Motor neuron (in vitro differentiated cells): Measurements from ENCODE around the gene SIRT2. TPM values are rescaled to one million over a fixed set of nuclear protein-coding genes. Genes with fewer than 3 reads are reported as not detected.

Experiments
- ATAC-seq, 8 experiments: fragments of 200-7000 bp; cut with Tn5 transposase; replicated peaks in 6 of 8; 2 replicates each; pipeline ENCODE4 v1.8.0; 2021; ENCODE audit warnings: mild to moderate bottlenecking in 8 of 8, moderate library complexity in 8 of 8
- H3K27ac ChIP-seq, 2 donors: fragments of 250-450 bp; sonication (Bioruptor Pico); 2 replicates each; pipeline ENCODE4 v1.9.0; 2021; ENCODE audit warnings: antibody characterized with exemption in 2 of 2, mild to moderate bottlenecking in 2 of 2, moderate library complexity in 1 of 2
- H3K4me1 ChIP-seq, 2 donors: fragments of 250-450 bp; sonication (Bioruptor Pico); replicated peaks in 1 of 2; 2 replicates each; pipeline ENCODE4 v1.6.1; 2021; ENCODE audit warnings: antibody characterized with exemption in 2 of 2, mild to moderate bottlenecking in 2 of 2, moderate library complexity in 1 of 2
- H3K4me3 ChIP-seq, 5 donors: fragments of 250-450 bp; sonication (Bioruptor Pico); 2 replicates each; pipeline ENCODE4 v1.9.0; 2021; ENCODE audit warnings: antibody characterized with exemption in 5 of 5, mild to moderate bottlenecking in 5 of 5, moderate library complexity in 4 of 5
- whole genome bisulfite sequencing, 10 experiments: fragments of 450-650 bp; shearing (Covaris generic); methylation state at CpG; one replicate each; pipeline ENCODE4 v1.0.0; 2022; 5-methylcytosine and 5-hydroxymethylcytosine counted together
- in situ Hi-C, 9 experiments: fragments of 400-800 bp; cut with MboI; loops; one replicate each; pipeline ENCODE4 v1.15.0; 2021; ENCODE audit warnings: low sequenced_read_pairs in 9 of 9, low pct_unique_long_range_greater_than_20kb in 2 of 9; ENCODE audit not compliant: unreplicated experiment in 9 of 9
- total RNA-seq, 8 experiments: library from RNA; unstranded; fragments of 300-600 nt; gene quantifications; 2 replicates each; pipeline versions ENCODE4 v1.2.3 to v1.2.4, GENCODE V29; 2022

SIRT2 gene
- total RNA-seq, 8 experiments from 2014 or later = 22.8 to 66.0 (median 38.1) TPM

DNA sequence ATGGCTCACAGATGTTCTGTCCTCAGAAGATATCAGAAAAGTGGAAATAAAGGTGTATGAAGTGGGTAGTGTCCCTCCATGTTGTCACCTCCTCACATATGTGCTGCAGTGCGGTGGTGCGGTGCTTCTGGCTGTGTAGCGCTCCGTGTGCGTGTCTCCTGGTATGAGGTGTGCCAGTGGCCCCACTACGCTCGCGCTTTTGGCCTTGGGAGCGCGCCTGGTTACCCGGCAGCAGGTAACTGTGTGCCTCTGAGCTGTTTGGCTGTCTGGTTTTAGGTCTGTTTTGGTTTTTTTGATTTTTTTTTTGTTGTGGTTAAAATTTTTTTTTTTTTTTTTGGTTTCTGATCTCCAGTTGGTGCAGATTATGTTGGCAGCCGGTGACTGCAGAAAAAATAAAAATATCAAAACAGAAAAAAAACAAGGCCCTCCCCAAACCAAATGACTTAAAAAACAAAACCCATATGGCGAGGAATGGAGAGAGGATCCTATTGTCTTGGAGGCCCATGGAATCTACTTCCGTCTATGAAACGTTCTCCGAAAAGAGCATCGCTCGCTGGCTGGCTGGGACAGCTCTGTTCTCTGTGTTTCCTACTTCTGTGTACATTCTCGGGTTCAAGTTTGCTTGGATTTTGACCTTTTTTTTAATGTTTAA, 57.5 kb downstream of the SIRT2 start:
- in situ Hi-C loops = no loop called here
- H3K4me1 ChIP-seq = no peaks in the 10 kb centered on the region
- H3K27ac ChIP-seq = no peak overlapping the region
- no peak for ATAC-seq
- H3K4me3 ChIP-seq = no peak overlapping the region
- WGBS, 10 experiments = 87 to 100% (median 96%) methylated on average over 7 to 19 of the region's 19 CpGs

DNA sequence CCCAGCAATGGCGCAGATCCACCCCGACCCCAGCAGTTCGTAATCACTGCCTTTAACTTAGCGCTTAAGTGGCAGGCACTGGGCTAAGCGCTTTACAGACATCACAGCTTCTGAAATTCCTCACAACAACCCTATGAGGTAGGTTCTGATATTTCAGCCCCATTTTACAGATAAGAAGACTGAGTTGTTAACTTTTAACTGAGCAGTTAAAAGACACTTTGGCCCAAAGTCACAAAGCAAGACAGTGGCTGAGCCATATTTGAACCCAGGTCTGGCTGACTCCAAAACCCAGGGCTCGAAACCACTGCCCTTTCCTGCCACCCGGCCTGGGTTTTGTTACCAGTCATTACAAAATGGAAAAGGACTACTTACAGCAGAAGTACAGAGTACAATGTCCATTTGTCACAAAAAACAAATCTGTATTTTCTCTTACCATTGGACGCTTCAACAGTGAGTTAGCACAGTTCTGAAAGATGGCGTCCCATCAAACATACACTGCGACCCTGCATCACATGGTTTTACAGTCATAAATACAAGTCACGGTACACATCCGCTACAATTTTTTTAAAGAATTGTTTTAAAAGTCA, 58.1 kb downstream of the SIRT2 start:
- no peak for ATAC-seq
- Histone ChIP-seq H3K4me1 (no peaks in the 10 kb centered on the region), H3K4me3 (no peak overlapping the region), H3K27ac (no peak overlapping the region)
- WGBS, 10 experiments = 80 to 100% (median 96%) methylated on average over 2 to 11 of the region's 12 CpGs; no CpG with 5 or more reads in 2 of the 10 experiments
- in situ Hi-C loops = no loop called here

DNA sequence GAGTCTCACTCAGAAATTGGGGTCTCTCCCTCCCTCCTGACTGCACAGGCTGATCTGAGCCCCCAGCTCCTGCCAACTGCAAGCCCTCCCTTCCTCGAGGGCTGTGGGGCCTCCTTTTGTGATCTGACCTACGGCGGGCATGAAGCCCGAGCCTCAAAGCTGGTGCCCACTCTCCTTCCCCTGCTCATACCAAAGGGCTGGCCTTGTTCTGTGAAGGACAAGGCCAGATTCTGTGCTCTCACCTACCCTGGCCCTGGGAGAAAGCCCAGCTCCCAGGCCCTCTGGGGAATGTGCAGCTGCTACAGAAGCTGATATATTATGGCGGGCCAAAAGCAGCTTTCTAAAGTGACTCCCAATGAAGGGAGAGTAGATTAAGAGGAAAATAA, 58.8 kb downstream of the SIRT2 start:
- ATAC-seq = peak in 2 of 8 experiments; percentile 4 to 7

DNA sequence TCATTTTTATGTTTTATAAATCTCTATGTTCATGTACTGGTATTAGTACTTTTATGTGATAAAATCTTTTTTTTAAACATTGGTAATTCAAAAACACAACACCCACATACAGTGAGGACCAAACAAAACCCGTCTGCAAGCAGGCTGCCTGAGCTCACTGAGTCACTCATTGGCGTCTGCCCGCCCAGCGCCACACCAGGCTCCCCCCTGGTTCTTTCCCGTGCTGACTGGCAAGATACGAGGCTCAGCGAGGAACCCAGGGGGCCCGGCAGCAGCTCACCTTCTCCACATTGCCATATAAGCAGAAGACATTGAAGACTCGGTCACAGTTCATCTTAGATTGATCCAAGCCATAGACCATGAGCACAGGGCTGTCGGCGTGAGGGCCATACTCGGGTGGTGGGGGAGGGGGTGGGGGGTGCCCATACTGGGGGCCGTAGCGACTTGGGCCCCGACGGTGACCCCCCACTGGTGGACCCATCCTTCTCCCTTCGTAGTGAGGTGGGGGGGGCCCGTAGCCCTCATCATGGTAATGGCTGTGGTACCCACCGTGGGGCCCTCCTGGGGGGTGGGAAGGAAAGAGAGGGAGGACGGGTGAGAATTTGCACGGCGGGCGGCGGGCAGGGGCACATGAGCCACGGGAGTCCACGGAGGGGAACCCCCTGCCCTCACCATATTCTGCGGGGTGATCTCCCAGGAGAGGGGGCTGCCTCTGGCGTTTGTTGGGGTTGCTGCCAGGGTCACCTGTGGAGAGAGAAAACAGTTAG, 59.4 kb downstream of the SIRT2 start:
- 80% methylated on average over 1 of the region's 28 CpGs; no CpG with 5 or more reads in 9 of the 10 experiments for WGBS, 10 experiments
- no peak overlapping the region for H3K4me3 ChIP-seq
- in situ Hi-C loops = no loop called here
- H3K4me1 ChIP-seq = no peaks in the 10 kb centered on the region
- H3K27ac ChIP-seq = no peak overlapping the region
- ATAC-seq = peak in 3 of 8 experiments; percentile 9 to 16 (median 15)

More for the DNA sequence above, 58.8 kb downstream of the SIRT2 start:
- Histone ChIP-seq H3K4me1 (no peaks in the 10 kb centered on the region), H3K27ac (no peak overlapping the region), H3K4me3 (no peak overlapping the region)
- in situ Hi-C loops = no loop called here
- WGBS, 10 experiments = 100% methylated on average over 4 of the region's 5 CpGs; no CpG with 5 or more reads in 8 of the 10 experiments

GRCh38 chr19:38838986-38839761, 60.2 kb downstream of the SIRT2 start:
- no peak for ATAC-seq
- H3K27ac ChIP-seq = no peak overlapping the region

GRCh38 chr19:38838208-38838985, 61.0 kb downstream of the SIRT2 start:
- Histone ChIP-seq H3K27ac (no peak overlapping the region), H3K4me3 (no peak overlapping the region), H3K4me1 (no peaks in the 10 kb centered on the region)
- in situ Hi-C loops = no loop called here
- WGBS, 10 experiments = 80 to 100% (median 88%) methylated on average over 1 to 9 of the region's 19 CpGs; no CpG with 5 or more reads in 5 of the 10 experiments
- no peak for ATAC-seq

More at GRCh38 chr19:38838986-38839761, 60.2 kb downstream of the SIRT2 start:
- WGBS, 10 experiments = 83 to 100% (median 96%) methylated on average over 1 to 11 of the region's 12 CpGs
- Histone ChIP-seq H3K4me1 (no peaks in the 10 kb centered on the region), H3K4me3 (no peak overlapping the region)
- in situ Hi-C loops = no loop called here

- in situ Hi-C loops = no loop called here
- WGBS, 10 experiments = 93 to 100% (median 97%) methylated on average over 1 to 5 of the region's 7 CpGs; no CpG with 5 or more reads in 3 of the 10 experiments
- peak in 2 of 8 experiments; percentile 7 to 28 for ATAC-seq
- H3K27ac ChIP-seq = no peak overlapping the region
- no peaks in the 10 kb centered on the region for H3K4me1 ChIP-seq
- no peak overlapping the region for H3K4me3 ChIP-seq
Measured at GRCh38 chr19:38837656-38838121, 61.7 kb downstream of the SIRT2 start.

- WGBS, 10 experiments = 75 to 100% (median 89%) methylated on average over 1 to 5 of the region's 6 CpGs; no CpG with 5 or more reads in 3 of the 10 experiments
- ATAC-seq = no peak
- Histone ChIP-seq H3K27ac (no peak overlapping the region), H3K4me3 (no peak overlapping the region), H3K4me1 (peaks cover 1 to 3% of the 10 kb centered on the region in 2 donors)
- in situ Hi-C loops = no loop called here
Measured at GRCh38 chr19:38836983-38837626, 62.3 kb downstream of the SIRT2 start.

DNA sequence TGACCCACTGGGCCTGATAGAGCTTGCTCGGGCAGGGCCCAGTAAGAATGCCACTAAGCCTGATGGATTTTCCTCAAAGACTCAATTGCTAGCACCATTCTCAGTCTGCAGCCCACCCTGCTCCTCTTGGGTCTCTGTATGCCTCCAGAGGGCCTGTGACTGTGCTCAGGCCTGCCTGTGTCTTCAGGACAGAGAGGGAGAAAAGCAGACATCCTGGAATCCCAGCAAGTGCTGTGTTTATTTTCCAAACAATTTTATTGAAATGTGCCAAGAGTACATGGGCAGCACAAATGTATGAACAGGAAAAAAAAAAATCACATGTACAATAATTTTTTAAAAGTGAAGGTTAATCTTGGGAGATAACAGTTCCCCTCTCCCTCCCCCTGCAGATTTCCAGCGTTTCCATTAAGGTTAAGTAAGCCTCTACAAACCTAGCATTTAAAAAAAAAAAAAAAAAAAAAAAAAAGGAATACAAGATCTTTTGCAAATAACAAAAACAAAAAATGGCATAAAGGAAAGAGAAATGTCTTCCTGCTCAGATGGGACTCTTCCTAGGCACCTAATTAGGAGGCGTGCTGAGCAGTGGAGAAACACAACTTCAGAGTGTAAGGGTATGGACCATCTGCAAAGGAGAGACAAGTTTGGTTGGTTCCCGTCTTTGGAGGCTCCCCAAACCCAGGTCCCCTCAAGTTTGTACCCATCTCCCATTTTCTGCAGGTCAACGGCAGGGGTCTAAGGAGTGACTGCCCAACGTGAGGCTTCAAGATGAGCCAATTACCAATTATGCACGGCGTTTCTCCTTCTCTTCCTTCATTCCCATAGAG, 63.0 kb downstream of the SIRT2 start:
- 52 to 100% (median 92%) methylated on average over 1 to 7 of the region's 8 CpGs for WGBS, 10 experiments
- no peak overlapping the region for H3K27ac ChIP-seq
- ATAC-seq = no peak
- in situ Hi-C loops = no loop called here
- H3K4me3 ChIP-seq = no peak overlapping the region
- H3K4me1 ChIP-seq = peaks cover 3 to 5% of the 10 kb centered on the region in 2 donors

DNA sequence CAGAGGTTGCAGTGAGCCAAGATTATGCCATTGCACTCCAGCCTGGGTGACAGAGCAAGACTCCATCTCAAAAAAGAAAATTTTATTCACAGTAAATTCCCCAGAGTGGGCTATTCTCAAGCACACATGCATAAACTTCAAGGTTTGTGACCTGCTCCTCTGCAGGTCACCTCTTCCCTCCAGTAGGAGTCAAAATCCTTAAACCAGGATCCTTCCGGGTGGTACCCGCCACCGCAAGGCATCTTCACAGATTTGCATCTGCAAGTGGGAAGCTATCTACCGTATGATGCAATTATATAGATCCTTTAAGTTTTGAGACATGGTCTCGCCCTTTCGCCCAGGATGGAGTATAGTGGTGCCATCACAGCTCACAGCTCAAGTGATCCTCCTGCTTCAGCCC, 64.8 kb downstream of the SIRT2 start:
- in situ Hi-C loops = no loop called here
- 91 to 100% (median 96%) methylated on average over 3 to 5 of the region's 6 CpGs; no CpG with 5 or more reads in 4 of the 10 experiments for WGBS, 10 experiments
- ATAC-seq = no peak
- Histone ChIP-seq H3K4me3 (no peak overlapping the region), H3K27ac (no peak overlapping the region), H3K4me1 (peaks cover 7 to 14% of the 10 kb centered on the region in 2 donors)

- no peak overlapping the region for H3K27ac ChIP-seq
- 65 to 100% (median 91%) methylated on average over 1 to 4 of the region's 4 CpGs; no CpG with 5 or more reads in 4 of the 10 experiments for WGBS, 10 experiments
- in situ Hi-C loops = no loop called here
- ATAC-seq = no peak
- H3K4me3 ChIP-seq = no peak overlapping the region
- H3K4me1 ChIP-seq = peaks cover 7 to 14% of the 10 kb centered on the region in 2 donors
Measured at GRCh38 chr19:38834104-38834490, 65.3 kb downstream of the SIRT2 start.
